Liver (tissue), 9 donors: Measurements from ENCODE around the gene YBX3. TPM values are rescaled to one million over a fixed set of nuclear protein-coding genes. Genes with fewer than 3 reads are reported as not detected.

Experiments used
- DNase-seq: peaks from one replicate; pipeline ENCODE4 v3.0.0-alpha.2; 2017; ENCODE audit warnings: low spot score
- H3K27ac ChIP-seq, 2 donors: one replicate each; pipeline ENCODE4 v1.7.0; 2013; ENCODE audit warnings: inconsistent platforms in 2 of 2, low read length in 2 of 2, control low read depth in 1 of 2, low read depth in 1 of 2, mild to moderate bottlenecking in 1 of 2
- H3K27me3 ChIP-seq, 4 donors: one replicate each; pipeline versions ENCODE4 v1.6.1 to v1.7.0; 2013; ENCODE audit warnings: low read length in 3 of 4, inconsistent platforms in 1 of 4, mild to moderate bottlenecking in 1 of 4, moderate library complexity in 1 of 4; ENCODE audit not compliant: control insufficient read depth in 4 of 4, insufficient read depth in 4 of 4
- H3K36me3 ChIP-seq, 4 donors: one replicate each; pipeline versions ENCODE4 v1.6.1 to v1.7.0; 2013; ENCODE audit warnings: low read length in 3 of 4, mild to moderate bottlenecking in 3 of 4, low read depth in 1 of 4, moderate library complexity in 1 of 4; ENCODE audit not compliant: control insufficient read depth in 4 of 4, insufficient read depth in 3 of 4
- H3K4me1 ChIP-seq, 4 donors: one replicate each; pipeline versions ENCODE4 v1.6.1 to v1.7.0; 2013; ENCODE audit warnings: low read length in 3 of 4, mild to moderate bottlenecking in 3 of 4, moderate library complexity in 1 of 4; ENCODE audit not compliant: control insufficient read depth in 4 of 4, insufficient read depth in 4 of 4
- H3K4me3 ChIP-seq, 3 donors: one replicate each; pipeline versions ENCODE4 v1.6.1 to v1.7.0; 2013; ENCODE audit warnings: low read length in 3 of 3, control low read depth in 1 of 3, low read depth in 1 of 3, mild to moderate bottlenecking in 1 of 3
- H3K9ac ChIP-seq, 2 donors: one replicate each; pipeline ENCODE4 v1.7.0; 2013; ENCODE audit warnings: low read length in 2 of 2, mild to moderate bottlenecking in 2 of 2, moderate library complexity in 2 of 2, control low read depth in 1 of 2, low read depth in 1 of 2
- H3K9me3 ChIP-seq, 4 donors: one replicate each; pipeline versions ENCODE4 v1.6.1 to v1.7.0; 2013; ENCODE audit warnings: low read length in 3 of 4; ENCODE audit not compliant: control insufficient read depth in 4 of 4
- ATF3 ChIP-seq: IDR thresholded peaks from 2 replicates; pipeline ENCODE4 v1.6.1; 2016; ENCODE audit warnings: antibody characterized with exemption
- EGR1 ChIP-seq, 2 donors: IDR thresholded peaks; 2 replicates each; pipeline ENCODE4 v1.6.1; 2016 to 2018; ENCODE audit warnings: antibody characterized with exemption in 2 of 2, low read depth in 2 of 2
- FOXA1 ChIP-seq: IDR thresholded peaks from 2 replicates; pipeline ENCODE4 v1.6.1; 2016; ENCODE audit warnings: antibody characterized with exemption
- GABPA ChIP-seq, 2 donors: IDR thresholded peaks in 1 of 2; conservative IDR thresholded peaks in 1 of 2; 2 replicates each; pipeline ENCODE4 v1.6.1; 2016; ENCODE audit warnings: antibody characterized with exemption in 2 of 2, mild to moderate bottlenecking in 1 of 2, moderate library complexity in 1 of 2
- HNF4A ChIP-seq, 2 donors: conservative IDR thresholded peaks; 2 replicates each; pipeline ENCODE4 v1.6.1; 2016; ENCODE audit warnings: antibody characterized with exemption in 2 of 2, mild to moderate bottlenecking in 2 of 2
- HNF4G ChIP-seq: IDR thresholded peaks from 2 replicates; pipeline ENCODE4 v1.6.1; 2016; ENCODE audit warnings: antibody characterized with exemption
- JUND ChIP-seq, 2 donors: IDR thresholded peaks; 2 replicates each; pipeline ENCODE4 v1.6.1; 2016; ENCODE audit warnings: antibody characterized with exemption in 2 of 2
- MAX ChIP-seq: IDR thresholded peaks from 2 replicates; pipeline ENCODE4 v1.6.1; 2016; ENCODE audit warnings: antibody characterized with exemption
- NR2F2 ChIP-seq: IDR thresholded peaks from 2 replicates; pipeline ENCODE4 v1.6.1; 2016; ENCODE audit warnings: antibody characterized with exemption
- REST ChIP-seq: IDR thresholded peaks from 2 replicates; pipeline ENCODE4 v1.6.1; 2016; ENCODE audit warnings: antibody characterized with exemption, mild to moderate bottlenecking
- RXRA ChIP-seq, 2 donors: IDR thresholded peaks; 2 replicates each; pipeline ENCODE4 v1.6.1; 2017 to 2018; ENCODE audit warnings: antibody characterized with exemption in 2 of 2, mild to moderate bottlenecking in 1 of 2
- SP1 ChIP-seq: IDR thresholded peaks from 2 replicates; pipeline ENCODE4 v1.6.1; 2018; ENCODE audit warnings: antibody characterized with exemption, mild to moderate bottlenecking
- TAF1 ChIP-seq: conservative IDR thresholded peaks from 2 replicates; pipeline ENCODE4 v1.6.1; 2016; ENCODE audit warnings: antibody characterized with exemption, mild to moderate bottlenecking
- YY1 ChIP-seq: IDR thresholded peaks from 2 replicates; pipeline ENCODE4 v1.6.1; 2016; ENCODE audit warnings: antibody characterized with exemption, mild to moderate bottlenecking
- ZBTB33 ChIP-seq: IDR thresholded peaks from 2 replicates; pipeline ENCODE4 v1.6.1; 2016; ENCODE audit warnings: antibody characterized with exemption
- WGBS: extraction: QIAGEN DNeasy Blood & Tissue Kit; methylation state at CpG from one replicate; pipeline ENCODE4 v1.1.7; 2013; 5-methylcytosine and 5-hydroxymethylcytosine counted together
- polyA plus RNA-seq, 2 donors: library from polyadenylated mRNA; stranded (reverse) in 1 of 2; unstranded in 1 of 2; fragments of 200-250 nt in 1 of 2; fragments of >200 nt in 1 of 2; fragmentation: Nextera tagmentation in 1 of 2; extraction: Ambion mirVana in 1 of 2; gene quantifications; one replicate each; pipeline versions ENCODE4 v1.2.1 to v1.2.3, GENCODE V29; 2013 to 2015
- total RNA-seq, 2 donors: library from RNA; depleted of rRNA; stranded (reverse); fragments of >200 nt; gene quantifications; one replicate each; pipeline ENCODE4 v1.2.3, GENCODE V29; 2014
- donor health status: healthy.
- donor health status: healthy.
- donor health status: healthy.
- donor health status: healthy.
- donor health status: healthy.

Gene YBX3
- total and polyA plus RNA-seq, 4 donors: 6.8 to 116 (median 15.7) TPM

GRCh38 chr12:10721651-10722501 lies 1.2 kb downstream of the YBX3 start:
- Histone ChIP-seq H3K27me3 (peaks cover 0 to 9% (median 0%) of the 10 kb centered on the region in 4 donors), H3K4me1 (peaks cover 0 to 13% (median 6%) of the 10 kb centered on the region in 4 donors)
- peak; percentile 79 for TF ChIP-seq MAX
- TF ChIP-seq YY1: peak; percentile 58
- TF ChIP-seq EGR1 (IDR thresholded peaks at IDR 0.05; ENCODE audit: low read depth in 2 of 2): no peak
- TF ChIP-seq SP1: peak; percentile 14
- TF ChIP-seq NR2F2: peak; percentile 10
- TF ChIP-seq REST: no peak
- peak in 1 of 2 donors; percentile 11 for TF ChIP-seq JUND (IDR thresholded peaks at IDR 0.05)

GRCh38 chr12:10720974-10721650 lies 2.0 kb downstream of the YBX3 start:
- WGBS: 80% methylated on average over 3 of the region's 3 CpGs
- no peak for DNase-seq
- H3K4me1 ChIP-seq: peaks cover 0 to 13% (median 6%) of the 10 kb centered on the region in 4 donors
- no peak for TF ChIP-seq YY1
- H3K27ac ChIP-seq: peak overlapping the region; percentile 13 to 85
- no peaks in the 10 kb centered on the region for H3K9me3 ChIP-seq
- H3K4me3 ChIP-seq: peak overlapping the region; percentile 89 to 94 (median 92)
- peak overlapping the region; percentile 12 to 29 for H3K9ac ChIP-seq
- peaks cover 0 to 10% (median 0%) of the 10 kb centered on the region in 4 donors for H3K36me3 ChIP-seq
- H3K27me3 ChIP-seq: peaks cover 0 to 9% (median 0%) of the 10 kb centered on the region in 4 donors

More at GRCh38 chr12:10721651-10722501, 1.2 kb downstream of the YBX3 start:
- Histone ChIP-seq H3K27ac (peak overlapping the region; percentile 85 to 90), H3K9me3 (no peaks in the 10 kb centered on the region), H3K36me3 (peaks cover 0 to 4% (median 0%) of the 10 kb centered on the region in 4 donors), H3K9ac (peak overlapping the region; percentile 79 to 83), H3K4me3 (peak overlapping the region; percentile 89 to 94 (median 92))
- DNase-seq: peak; percentile 66
- WGBS: 11% methylated on average over 26 of the region's 26 CpGs

- no peak overlapping the region for H3K4me3 ChIP-seq
- DNase-seq: no peak
- peaks cover 1 to 13% (median 6%) of the 10 kb centered on the region in 4 donors for H3K4me1 ChIP-seq
- H3K27me3 ChIP-seq: peaks cover 0 to 4% (median 0%) of the 10 kb centered on the region in 4 donors
- H3K9me3 ChIP-seq: no peaks in the 10 kb centered on the region
- H3K36me3 ChIP-seq: peaks cover 0 to 14% (median 6%) of the 10 kb centered on the region in 4 donors
- WGBS: 87% methylated on average over 4 of the region's 4 CpGs
- no peak overlapping the region for H3K9ac ChIP-seq
- no peak overlapping the region for H3K27ac ChIP-seq
- TF ChIP-seq HNF4A (conservative IDR thresholded peaks at IDR 0.05): no peak
- no peak for TF ChIP-seq RXRA (IDR thresholded peaks at IDR 0.05)
- TF ChIP-seq REST: no peak
- TF ChIP-seq HNF4G: no peak
- TF ChIP-seq ZBTB33: no peak
- TF ChIP-seq GABPA (IDR thresholded peaks at IDR 0.05 in 1 of 2, conservative IDR thresholded peaks at IDR 0.05 in 1 of 2): no peak
- no peak for TF ChIP-seq YY1
- TF ChIP-seq JUND (IDR thresholded peaks at IDR 0.05): no peak
- TF ChIP-seq SP1: no peak
- TF ChIP-seq TAF1: no peak
- TF ChIP-seq ATF3: no peak
- no peak for TF ChIP-seq FOXA1
Observed at GRCh38 chr12:10719482-10719881, 3.6 kb downstream of the YBX3 start.
